AML-193 (cell line): Measurements from ENCODE around the gene KIF1A.
"Not testable (repeated sequence)": the region's sequence is repeated elsewhere in the genome, so short reads cannot be mapped to it uniquely, and the experiment has no call there.

Experiments
- DNase-seq, 2 experiments: peaks; one replicate each; lab custom pipeline; 2025; lab: John Stamatoyannopoulos, UW

The KIF1A gene

GRCh38 chr2:240685771-240686371 lies 134.1 kb downstream of the KIF1A start:
- no peak for DNase-seq

GRCh38 chr2:240683980-240684728 lies 135.9 kb downstream of the KIF1A start:
- DNase-seq, result not testable (repeated sequence)

GRCh38 chr2:240683329-240683979 lies 136.6 kb downstream of the KIF1A start:
- not testable (repeated sequence) for DNase-seq

GRCh38 chr2:240682431-240683224 lies 137.4 kb downstream of the KIF1A start, which contains the start of gene AQP12B:
TSS of gene AQP12B (minus strand) at chr2:240682885. CDS start at chr2:240682837, 48 bp downstream.
- not testable (repeated sequence) for DNase-seq

- DNase-seq, result not testable (repeated sequence)
Measured at GRCh38 chr2:240680185-240680584, 139.8 kb downstream of the KIF1A start.

- not testable (repeated sequence) for DNase-seq
Measured at GRCh38 chr2:240678909-240679308, 141.1 kb downstream of the KIF1A start.

GRCh38 chr2:240678043-240678442 lies 142.0 kb downstream of the KIF1A start:
- DNase-seq, result not testable (repeated sequence)

- not testable (repeated sequence) for DNase-seq
Measured at GRCh38 chr2:240675345-240675744, 144.7 kb downstream of the KIF1A start.

- not testable (repeated sequence) for DNase-seq
Measured at GRCh38 chr2:240674461-240675184, 145.4 kb downstream of the KIF1A start.

- DNase-seq, result no peak
Measured at GRCh38 chr2:240672701-240673190, 147.3 kb downstream of the KIF1A start.

GRCh38 chr2:240672076-240672700 lies 147.8 kb downstream of the KIF1A start:
- no peak for DNase-seq

GRCh38 chr2:240670950-240671349 lies 149.1 kb downstream of the KIF1A start:
- no peak for DNase-seq

GRCh38 chr2:240670402-240670801 lies 149.6 kb downstream of the KIF1A start:
- DNase-seq, result no peak

GRCh38 chr2:240664622-240665021 lies 155.4 kb downstream of the KIF1A start:
- DNase-seq, result no peak
